GM06990 (cell line): ENCODE results near the gene NIPBL.
"Not testable (repeated sequence)": the region's sequence is repeated elsewhere in the genome, so short reads cannot be mapped to it uniquely, and the experiment has no call there.

Experiments used
- DNase-seq: peaks from one replicate; pipeline ENCODE4 v3.0.0-alpha.2; 2011; ENCODE audit not compliant: insufficient read length; ENCODE audit errors: extremely low read depth
- H3K27me3 ChIP-seq: replicated peaks from 2 replicates; pipeline ENCODE4 v1.6.0; 2011; ENCODE audit warnings: low read length; ENCODE audit not compliant: control insufficient read depth, insufficient read depth
- H3K36me3 ChIP-seq: 2 replicates; pipeline ENCODE4 v1.5.1; 2011; ENCODE audit warnings: low read length; ENCODE audit not compliant: control insufficient read depth, insufficient read depth
- H3K4me3 ChIP-seq: replicated peaks from 2 replicates; pipeline ENCODE4 v1.5.1; 2011; ENCODE audit warnings: low read depth, mild to moderate bottlenecking, control low read depth, low read length
- TF ChIP-seq, protein P1 (sequence below): IDR thresholded peaks from 2 replicates; pipeline ENCODE4 v1.5.1; 2011; ENCODE audit warnings: low read length, control low read depth, mild to moderate bottlenecking, inconsistent platforms; ENCODE audit not compliant: insufficient read depth, poor library complexity, severe bottlenecking

The NIPBL gene

DNA sequence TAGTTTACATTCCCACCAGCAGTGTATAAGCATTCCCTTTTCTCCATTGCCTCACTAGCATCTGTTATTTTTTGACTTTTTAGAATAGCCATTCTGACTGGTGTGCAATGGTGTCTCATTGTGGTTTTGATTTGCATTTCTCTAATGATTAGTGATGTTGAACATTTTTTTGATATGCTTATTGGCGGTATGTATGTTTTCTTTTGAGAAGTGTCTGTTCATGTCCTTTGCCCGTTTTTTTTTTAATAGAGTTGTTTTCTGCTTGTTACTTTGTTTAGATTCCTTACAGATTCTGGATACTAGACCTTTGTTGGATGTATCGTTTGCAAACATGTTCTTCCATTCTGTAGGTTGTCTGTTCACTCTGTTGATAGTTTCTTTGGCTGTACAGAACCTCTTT, 25.3 kb downstream of the NIPBL start:
- H3K4me3 ChIP-seq: no peak overlapping the region
- no peaks in the 10 kb centered on the region for H3K36me3 ChIP-seq
- no peak for DNase-seq
- TF ChIP-seq, protein P1, sequence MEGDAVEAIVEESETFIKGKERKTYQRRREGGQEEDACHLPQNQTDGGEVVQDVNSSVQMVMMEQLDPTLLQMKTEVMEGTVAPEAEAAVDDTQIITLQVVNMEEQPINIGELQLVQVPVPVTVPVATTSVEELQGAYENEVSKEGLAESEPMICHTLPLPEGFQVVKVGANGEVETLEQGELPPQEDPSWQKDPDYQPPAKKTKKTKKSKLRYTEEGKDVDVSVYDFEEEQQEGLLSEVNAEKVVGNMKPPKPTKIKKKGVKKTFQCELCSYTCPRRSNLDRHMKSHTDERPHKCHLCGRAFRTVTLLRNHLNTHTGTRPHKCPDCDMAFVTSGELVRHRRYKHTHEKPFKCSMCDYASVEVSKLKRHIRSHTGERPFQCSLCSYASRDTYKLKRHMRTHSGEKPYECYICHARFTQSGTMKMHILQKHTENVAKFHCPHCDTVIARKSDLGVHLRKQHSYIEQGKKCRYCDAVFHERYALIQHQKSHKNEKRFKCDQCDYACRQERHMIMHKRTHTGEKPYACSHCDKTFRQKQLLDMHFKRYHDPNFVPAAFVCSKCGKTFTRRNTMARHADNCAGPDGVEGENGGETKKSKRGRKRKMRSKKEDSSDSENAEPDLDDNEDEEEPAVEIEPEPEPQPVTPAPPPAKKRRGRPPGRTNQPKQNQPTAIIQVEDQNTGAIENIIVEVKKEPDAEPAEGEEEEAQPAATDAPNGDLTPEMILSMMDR: no peak
- no peaks in the 10 kb centered on the region for H3K27me3 ChIP-seq

DNA sequence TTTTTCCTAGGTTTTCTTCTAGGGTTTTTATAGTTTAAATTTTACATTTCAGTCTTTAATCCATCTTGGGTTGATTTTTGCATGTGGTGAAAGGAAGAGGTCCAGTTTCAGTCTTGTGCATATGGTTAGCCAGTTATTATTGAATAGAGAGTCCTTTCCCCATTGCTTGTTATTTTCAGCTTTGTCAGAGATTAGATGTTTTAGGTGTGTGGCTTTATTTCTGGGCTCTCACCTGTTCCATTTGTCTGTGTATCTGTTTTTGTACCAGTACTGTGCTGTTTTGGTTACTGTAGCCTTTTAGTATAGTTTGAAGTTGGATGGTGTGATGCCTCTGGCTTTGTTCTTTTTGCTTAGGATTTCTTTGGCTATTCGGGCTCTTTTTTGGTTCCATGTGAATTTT, 25.8 kb downstream of the NIPBL start:
- H3K4me3 ChIP-seq: no peak overlapping the region
- DNase-seq: no peak
- TF ChIP-seq, protein P1: no peak
- H3K27me3 ChIP-seq: no peaks in the 10 kb centered on the region
- H3K36me3 ChIP-seq: no peaks in the 10 kb centered on the region

DNA sequence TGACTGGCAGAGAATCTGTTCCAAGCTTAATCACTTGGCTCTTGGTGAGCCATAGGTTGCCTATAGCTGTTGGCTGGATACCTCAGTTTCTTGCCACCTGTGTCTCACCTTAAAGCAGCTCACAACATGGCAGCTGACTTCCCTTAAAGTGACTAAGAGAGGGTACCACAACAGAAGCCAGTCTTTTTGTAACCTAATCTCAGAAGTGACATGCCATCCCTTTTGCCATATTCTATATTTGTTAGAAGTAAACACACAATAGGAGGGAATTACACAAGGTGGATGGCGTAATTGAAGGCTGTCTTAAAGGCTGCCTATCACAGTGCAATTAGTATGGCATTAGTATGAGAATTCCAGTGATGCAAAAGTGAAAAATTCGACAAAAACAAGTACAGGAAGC, 28.1 kb downstream of the NIPBL start:
- no peak for DNase-seq
- H3K4me3 ChIP-seq: no peak overlapping the region
- H3K36me3 ChIP-seq: no peaks in the 10 kb centered on the region
- no peaks in the 10 kb centered on the region for H3K27me3 ChIP-seq
- TF ChIP-seq, protein P1: no peak

DNA sequence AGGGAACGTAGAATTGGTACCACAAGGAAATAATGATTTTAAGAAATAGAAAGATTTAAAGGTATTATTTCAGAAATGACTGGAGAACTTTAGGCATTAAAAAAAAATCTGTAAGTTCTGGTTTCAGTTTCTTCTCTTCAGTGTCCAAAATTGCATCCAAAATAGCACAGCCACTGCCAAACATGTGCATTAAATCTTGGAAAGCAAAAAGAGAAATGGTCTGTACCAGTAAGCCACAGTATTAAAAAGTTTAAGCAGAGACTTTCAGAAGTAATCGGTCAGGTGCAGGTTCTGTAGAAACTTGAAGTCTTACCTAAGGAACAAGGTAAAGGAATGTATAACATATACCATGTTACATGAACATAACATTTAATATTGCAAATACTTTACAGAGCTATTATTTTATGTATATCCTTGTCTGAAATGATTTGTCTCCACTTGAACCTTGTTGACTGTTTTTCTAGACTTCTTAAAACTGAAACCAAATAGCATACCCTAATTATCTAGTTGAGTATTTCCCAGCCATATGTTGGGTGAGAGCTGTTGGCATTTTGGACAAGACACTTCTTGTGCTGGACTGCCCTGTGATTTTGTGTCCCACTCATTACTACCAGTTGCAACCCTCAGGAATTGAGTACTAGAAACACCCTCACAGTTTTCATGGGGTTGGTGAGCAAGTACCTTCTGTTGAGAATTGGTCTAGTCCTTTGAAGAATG, 32.1 kb downstream of the NIPBL start:
- no peaks in the 10 kb centered on the region for H3K27me3 ChIP-seq
- H3K4me3 ChIP-seq: no peak overlapping the region
- peak; percentile 12 for DNase-seq
- TF ChIP-seq, protein P1: no peak
- no peaks in the 10 kb centered on the region for H3K36me3 ChIP-seq

DNA sequence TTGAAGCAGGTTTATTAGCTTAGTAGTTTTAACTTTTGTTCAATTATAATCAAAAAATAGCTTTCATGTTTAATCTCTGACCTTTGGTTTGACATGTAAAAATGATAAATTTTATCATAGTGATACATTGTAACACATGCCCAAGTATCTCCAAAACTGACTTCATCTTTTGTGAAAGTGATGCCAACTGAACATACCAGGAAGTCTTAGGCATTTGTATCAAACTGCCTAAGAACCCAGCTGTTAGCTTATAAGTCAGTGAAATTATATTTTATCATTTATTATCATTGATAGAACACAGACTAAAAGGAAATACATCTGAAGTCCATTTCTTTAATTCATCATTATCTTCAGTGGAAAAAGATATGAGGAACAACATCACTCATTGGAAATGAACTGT, 39.1 kb downstream of the NIPBL start:
- TF ChIP-seq, protein P1: no peak
- Histone ChIP-seq H3K4me3 (no peak overlapping the region), H3K27me3 (no peaks in the 10 kb centered on the region), H3K36me3 (no peaks in the 10 kb centered on the region)
- DNase-seq: no peak

DNA sequence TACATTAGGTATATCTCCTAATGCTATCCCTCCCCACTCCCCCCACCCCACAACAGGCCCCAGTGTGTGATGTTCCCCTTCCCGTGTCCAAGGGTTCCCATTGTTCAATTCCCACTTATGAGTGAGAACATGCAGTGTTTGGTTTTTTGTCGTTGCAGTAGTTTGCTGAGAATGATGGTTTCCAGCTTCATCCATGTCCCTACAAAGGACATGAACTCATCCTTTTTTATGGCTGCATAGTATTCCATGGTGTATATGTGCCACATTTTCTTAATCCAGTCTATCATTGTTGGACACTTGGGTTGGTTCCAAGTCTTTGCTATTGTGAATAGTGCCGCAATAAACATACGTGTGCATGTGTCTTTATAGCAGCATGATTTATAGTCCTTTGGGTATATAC, 40.0 kb downstream of the NIPBL start:
- not testable (repeated sequence) for H3K36me3 ChIP-seq, H3K4me3 ChIP-seq, H3K27me3 ChIP-seq, DNase-seq

DNA sequence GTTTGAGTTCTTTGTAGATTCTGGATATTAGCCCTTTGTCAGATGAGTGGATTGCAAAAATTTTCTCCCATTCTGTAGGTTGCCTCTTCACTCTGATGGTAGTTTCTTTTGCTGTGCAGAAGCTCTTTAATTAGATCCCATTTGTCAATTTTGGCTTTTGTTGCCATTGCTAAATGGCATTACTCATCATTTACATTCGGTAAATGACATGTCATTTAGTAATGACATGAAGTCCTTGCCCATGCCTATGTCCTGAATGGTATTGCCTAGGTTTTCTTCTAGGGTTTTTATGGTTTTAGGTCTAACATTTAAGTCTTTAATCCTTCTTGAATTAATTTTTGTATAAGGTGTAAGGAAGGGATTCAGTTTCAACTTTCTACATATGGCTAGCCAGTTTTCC, 40.8 kb downstream of the NIPBL start:
- H3K36me3 ChIP-seq, H3K27me3 ChIP-seq, DNase-seq, H3K4me3 ChIP-seq: not testable (repeated sequence)
